ENCODE results near the gene MSRB1. TPM values are rescaled to one million over a fixed set of nuclear protein-coding genes. Genes with fewer than 3 reads are reported as not detected.

MSRB1 gene
- total RNA-seq, 4 donors from 2014 or later, result 18.7 to 44.3 (median 31.7) TPM

DNA sequence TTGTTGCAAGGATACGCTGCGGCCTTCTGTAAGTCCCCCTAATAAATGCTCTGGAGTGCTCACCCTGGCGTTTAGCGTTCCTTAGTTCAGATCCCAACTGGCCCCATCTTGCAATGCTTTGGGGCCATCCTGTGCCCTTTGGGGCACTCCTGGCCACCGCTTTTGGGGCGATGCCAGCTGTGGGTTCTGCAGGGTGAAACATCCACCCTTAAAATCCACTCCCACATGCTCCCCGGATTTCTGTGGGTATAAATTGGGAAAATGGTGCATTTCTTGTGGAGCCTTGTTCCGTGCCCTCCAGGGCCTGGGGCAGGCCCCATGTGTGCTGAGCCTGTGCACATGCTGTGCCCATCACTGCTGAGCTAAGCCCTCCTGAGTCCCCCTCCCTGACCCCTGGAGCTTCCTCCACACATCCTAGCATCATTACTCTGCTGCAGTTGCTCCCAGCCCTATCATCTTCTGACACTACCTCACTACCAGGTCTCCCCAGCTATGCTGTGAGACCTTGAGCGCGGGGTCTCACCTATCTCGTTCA, 6.0 kb downstream of the MSRB1 start:
- no peak overlapping the region for H3K4me3 ChIP-seq (ENCODE audit: low read depth, poor library complexity, severe bottlenecking)
- no peak for DNase-seq (ENCODE audit: low spot score in 2 of 2)
- TF ChIP-seq, protein P1, sequence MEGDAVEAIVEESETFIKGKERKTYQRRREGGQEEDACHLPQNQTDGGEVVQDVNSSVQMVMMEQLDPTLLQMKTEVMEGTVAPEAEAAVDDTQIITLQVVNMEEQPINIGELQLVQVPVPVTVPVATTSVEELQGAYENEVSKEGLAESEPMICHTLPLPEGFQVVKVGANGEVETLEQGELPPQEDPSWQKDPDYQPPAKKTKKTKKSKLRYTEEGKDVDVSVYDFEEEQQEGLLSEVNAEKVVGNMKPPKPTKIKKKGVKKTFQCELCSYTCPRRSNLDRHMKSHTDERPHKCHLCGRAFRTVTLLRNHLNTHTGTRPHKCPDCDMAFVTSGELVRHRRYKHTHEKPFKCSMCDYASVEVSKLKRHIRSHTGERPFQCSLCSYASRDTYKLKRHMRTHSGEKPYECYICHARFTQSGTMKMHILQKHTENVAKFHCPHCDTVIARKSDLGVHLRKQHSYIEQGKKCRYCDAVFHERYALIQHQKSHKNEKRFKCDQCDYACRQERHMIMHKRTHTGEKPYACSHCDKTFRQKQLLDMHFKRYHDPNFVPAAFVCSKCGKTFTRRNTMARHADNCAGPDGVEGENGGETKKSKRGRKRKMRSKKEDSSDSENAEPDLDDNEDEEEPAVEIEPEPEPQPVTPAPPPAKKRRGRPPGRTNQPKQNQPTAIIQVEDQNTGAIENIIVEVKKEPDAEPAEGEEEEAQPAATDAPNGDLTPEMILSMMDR (IDR thresholded peaks at IDR 0.05), result no peak
- no peak for TF ChIP-seq POLR2A (IDR thresholded peaks at IDR 0.05)
- WGBS, 2 donors, result 92 to 94% methylated on average over 11 of the region's 11 CpGs
- intact Hi-C loops (cut with DNase I; ENCODE audit: low total_unique reads), result loop anchor here (10.0 kb wide), 1 partner anchor 82 kb away; no protein-coding TSS in a partner anchor

DNA sequence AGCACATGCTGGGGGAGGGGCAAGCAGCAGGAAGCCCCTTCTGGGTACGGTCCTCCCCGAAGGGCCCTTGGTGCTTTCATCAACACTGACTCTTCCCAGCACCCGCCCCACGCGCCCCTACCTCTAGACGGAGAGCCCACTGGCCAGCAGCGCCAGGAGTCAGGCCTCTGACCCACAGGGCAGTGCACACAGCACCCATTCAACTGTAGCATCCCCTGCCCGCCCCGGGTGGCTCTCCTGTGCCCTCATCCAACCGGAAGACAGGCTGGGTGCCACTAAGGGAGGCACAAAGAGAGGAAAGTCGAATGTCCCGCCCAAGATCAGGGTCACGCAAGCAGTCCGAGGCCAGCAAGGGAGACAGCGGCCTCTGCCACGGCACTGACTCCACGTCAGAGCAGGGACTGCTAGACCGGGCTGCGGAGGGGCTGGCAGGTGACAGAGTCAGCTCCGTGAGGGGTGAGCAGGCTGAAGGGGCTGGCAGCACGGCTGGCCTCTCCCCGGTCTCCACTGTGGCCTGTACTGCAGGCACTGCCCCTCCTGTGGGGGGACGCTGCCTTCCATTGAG, 9.8 kb downstream of the MSRB1 start:
- intact Hi-C loops (cut with DNase I; ENCODE audit: low total_unique reads), result loop anchor here (10.0 kb wide), 1 partner anchor 78 kb away; no protein-coding TSS in a partner anchor
- DNase-seq (ENCODE audit: low spot score in 2 of 2), result no peak
- TF ChIP-seq, protein P1 (IDR thresholded peaks at IDR 0.05), result no peak
- TF ChIP-seq POLR2A (IDR thresholded peaks at IDR 0.05), result no peak
- WGBS, 2 donors, result 70 to 72% methylated on average over 22 to 23 of the region's 23 CpGs
- no peak overlapping the region for H3K4me3 ChIP-seq (ENCODE audit: low read depth, poor library complexity, severe bottlenecking)

DNA sequence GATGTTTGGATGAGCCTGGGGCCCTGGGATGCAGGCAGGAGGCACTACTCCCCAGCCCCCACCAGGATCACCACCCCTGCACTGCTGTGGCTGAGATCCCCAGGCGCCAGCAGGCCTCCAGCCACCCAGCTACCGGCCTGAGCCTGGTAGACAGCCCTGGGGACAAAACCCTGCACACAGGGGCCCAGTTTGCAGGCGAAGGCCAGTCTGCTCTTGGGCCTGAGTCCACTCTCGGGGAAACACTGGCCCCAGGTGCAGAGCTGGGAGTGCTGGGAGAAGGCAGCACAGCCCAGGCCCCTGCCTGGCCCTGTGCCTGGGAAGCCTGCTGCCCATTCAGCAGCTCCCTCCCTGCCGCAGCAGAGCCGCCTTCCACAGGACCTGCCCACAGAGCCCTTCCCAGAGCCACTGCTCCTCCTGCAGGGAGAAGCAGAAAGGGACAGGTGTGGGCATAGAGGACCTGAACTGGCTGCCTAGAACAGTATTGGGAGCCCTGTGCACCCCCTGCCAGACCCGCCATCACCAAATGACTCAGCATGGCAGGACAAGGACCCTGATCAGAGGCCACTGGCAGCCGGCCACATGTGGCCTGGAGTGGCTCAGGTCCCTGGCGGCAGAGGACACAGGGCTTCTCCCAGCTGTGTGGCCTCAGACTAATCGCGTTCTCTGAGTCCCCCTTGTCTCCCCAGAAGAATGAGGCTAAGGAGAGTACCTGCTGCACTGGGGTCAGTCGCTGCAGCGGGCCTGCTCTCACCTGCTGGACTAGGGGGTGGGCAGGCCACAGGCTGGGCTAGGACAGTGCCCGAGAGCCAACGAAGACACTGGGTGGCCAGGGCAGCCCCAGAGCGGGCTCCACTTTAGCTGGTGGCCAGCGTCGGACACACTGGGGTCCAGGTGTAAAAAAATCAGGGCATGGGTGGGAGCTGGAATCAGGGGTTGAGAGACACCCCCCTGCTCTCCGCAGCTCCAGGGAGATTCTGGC, 10.7 kb downstream of the MSRB1 start:
- intact Hi-C loops (cut with DNase I; ENCODE audit: low total_unique reads), result loop anchor here (10.0 kb wide), 1 partner anchor 78 kb away; no protein-coding TSS in a partner anchor
- no peak overlapping the region for H3K4me3 ChIP-seq (ENCODE audit: low read depth, poor library complexity, severe bottlenecking)
- TF ChIP-seq POLR2A (IDR thresholded peaks at IDR 0.05), result no peak
- TF ChIP-seq, protein P1 (IDR thresholded peaks at IDR 0.05), result no peak
- 79 to 80% methylated on average over 12 to 17 of the region's 19 CpGs for WGBS, 2 donors
- no peak for DNase-seq (ENCODE audit: low spot score in 2 of 2)

DNA sequence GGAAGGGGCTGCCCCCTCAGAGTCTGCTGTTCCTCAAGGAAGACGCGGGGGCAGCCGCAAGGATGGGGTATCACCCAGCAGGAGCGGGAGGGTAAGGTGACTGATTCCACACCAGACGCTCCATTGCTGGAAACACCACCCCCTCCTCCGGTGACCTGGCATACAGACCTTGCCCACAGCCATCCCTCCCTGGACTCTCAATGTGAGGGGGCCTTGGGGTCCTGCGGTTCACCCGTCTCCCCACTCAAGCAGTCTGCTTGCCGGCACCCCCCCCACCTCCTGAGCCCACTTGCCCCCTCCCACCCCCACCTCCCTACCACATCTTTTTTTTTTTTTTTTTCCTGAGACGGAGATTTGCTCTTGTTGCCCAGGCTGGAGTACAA, 12.7 kb downstream of the MSRB1 start:
- DNase-seq (ENCODE audit: low spot score in 2 of 2), result no peak
- WGBS, 2 donors, result 48 to 50% methylated on average over 6 to 10 of the region's 10 CpGs
- TF ChIP-seq POLR2A (IDR thresholded peaks at IDR 0.05), result no peak
- TF ChIP-seq, protein P1 (IDR thresholded peaks at IDR 0.05), result no peak
- intact Hi-C loops (cut with DNase I; ENCODE audit: low total_unique reads), result loop anchor here (10.0 kb wide), 1 partner anchor 76 kb away; no protein-coding TSS in a partner anchor
- H3K4me3 ChIP-seq (ENCODE audit: low read depth, poor library complexity, severe bottlenecking), result no peak overlapping the region

DNA sequence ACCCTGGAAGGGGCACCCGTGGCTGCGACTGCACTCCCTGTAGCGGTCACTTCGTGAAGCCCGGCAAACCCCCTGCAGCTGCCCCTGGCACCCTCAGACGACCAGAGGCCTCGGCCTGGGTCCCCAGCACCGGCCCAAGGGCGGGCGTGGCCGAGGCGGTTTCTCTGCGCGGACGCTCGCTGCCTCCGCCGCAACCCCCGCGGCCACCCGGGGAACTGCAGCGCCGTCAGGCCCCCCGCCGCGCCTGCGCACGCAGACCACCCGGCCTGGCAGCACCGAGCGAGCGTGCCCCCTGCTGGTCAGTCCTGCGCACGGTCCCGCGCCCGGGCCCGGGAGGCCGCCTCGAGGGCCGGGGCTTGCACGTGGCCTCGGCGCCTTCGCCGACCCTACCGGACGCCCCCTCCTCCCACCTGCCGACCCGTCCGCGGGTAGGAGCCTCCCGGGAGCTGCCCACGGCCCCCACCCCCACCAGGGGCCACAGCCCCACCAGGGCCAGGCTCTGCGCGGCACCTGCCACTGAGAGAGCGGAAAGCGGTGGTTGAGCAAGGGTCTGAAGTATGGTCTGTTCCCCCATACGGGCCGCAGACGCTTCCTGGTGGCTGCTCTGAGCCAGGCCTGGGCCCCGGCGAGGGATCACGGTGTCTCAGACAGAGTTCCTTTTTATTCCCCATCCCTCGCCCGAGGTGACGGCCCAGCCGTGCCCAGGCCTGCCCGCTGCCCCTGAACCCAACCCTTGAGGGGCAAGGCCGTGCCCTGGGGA, 13.2 kb downstream of the MSRB1 start:
- intact Hi-C loops (cut with DNase I; ENCODE audit: low total_unique reads), result loop anchor here (10.0 kb wide), 1 partner anchor 75 kb away; no protein-coding TSS in a partner anchor
- DNase-seq (ENCODE audit: low spot score in 2 of 2), result peak; percentile 81 to 97
- H3K4me3 ChIP-seq (ENCODE audit: low read depth, poor library complexity, severe bottlenecking), result no peak overlapping the region
- WGBS, 2 donors, result 3 to 32% methylated on average over 15 to 46 of the region's 70 CpGs
- TF ChIP-seq POLR2A (IDR thresholded peaks at IDR 0.05), result no peak
- TF ChIP-seq, protein P1 (IDR thresholded peaks at IDR 0.05), result peak; percentile 39 to 91 (median 82)
